KMS-11 (cell line): ENCODE results near the gene KRT6A.

Experiments used
- H2AFZ ChIP-seq: fragments of 200-600 bp; sonication (generic); 2 replicates; pipeline ENCODE4 v1.6.1; 2016; ENCODE audit warnings: antibody characterized with exemption, mixed run types, low read depth
- H3K27ac ChIP-seq: fragments of 200-600 bp; sonication (generic); 2 replicates; pipeline ENCODE4 v1.6.1; 2016; ENCODE audit warnings: mild to moderate bottlenecking, mixed run types
- H3K27me3 ChIP-seq: fragments of 200-600 bp; sonication (generic); 2 replicates; pipeline ENCODE4 v1.6.1; 2017; ENCODE audit warnings: mild to moderate bottlenecking, low read depth, mixed run types, moderate library complexity; ENCODE audit not compliant: insufficient read depth
- H3K36me3 ChIP-seq: fragments of 200-600 bp; sonication (generic); 2 replicates; pipeline ENCODE4 v1.6.1; 2017; ENCODE audit warnings: mild to moderate bottlenecking, mixed run types; ENCODE audit not compliant: insufficient read depth
- H3K4me1 ChIP-seq: fragments of 200-600 bp; sonication (generic); 2 replicates; pipeline ENCODE4 v1.6.1; 2016; ENCODE audit warnings: mild to moderate bottlenecking, low read depth, mixed run types; ENCODE audit not compliant: poor library complexity, severe bottlenecking
- H3K4me2 ChIP-seq: fragments of 200-600 bp; sonication (generic); 2 replicates; pipeline ENCODE4 v1.7.0; 2016; ENCODE audit warnings: mild to moderate bottlenecking, mixed run types
- H3K4me3 ChIP-seq: fragments of 200-600 bp; sonication (generic); IDR thresholded peaks from 2 replicates; pipeline ENCODE4 v1.6.1; 2017; ENCODE audit warnings: low read depth, low read length, mixed read lengths; ENCODE audit not compliant: insufficient read depth
- H3K79me2 ChIP-seq: fragments of 200-600 bp; sonication (generic); 2 replicates; pipeline ENCODE4 v1.6.1; 2016; ENCODE audit warnings: low read depth, mixed run types; ENCODE audit not compliant: insufficient read depth
- H3K9ac ChIP-seq: fragments of 200-600 bp; sonication (generic); 2 replicates; pipeline ENCODE4 v1.6.1; 2016; ENCODE audit warnings: mild to moderate bottlenecking, mixed run types
- H4K20me1 ChIP-seq: fragments of 200-600 bp; sonication (generic); 2 replicates; pipeline ENCODE4 v1.6.1; 2016; ENCODE audit warnings: mild to moderate bottlenecking, mixed run types; ENCODE audit not compliant: insufficient read depth
- CTCF ChIP-seq: fragments of 200-600 bp; sonication (generic); conservative IDR thresholded peaks from 2 replicates; pipeline ENCODE4 v1.6.1; 2017; ENCODE audit warnings: low read depth, mild to moderate bottlenecking, antibody characterized with exemption, low read length, moderate library complexity, mixed read lengths

The KRT6A gene

GRCh38 chr12:52440821-52441319 lies 52.2 kb downstream of the KRT6A start:
- Histone ChIP-seq H3K27me3 (peaks cover 29% of the 10 kb centered on the region; the same call in 1 of the 2 replicates), H3K36me3 (no peaks in the 10 kb centered on the region), H3K4me1 (no peaks in the 10 kb centered on the region), H3K4me3 (no peak overlapping the region), H4K20me1 (no peaks in the 10 kb centered on the region), H3K79me2 (no peaks in the 10 kb centered on the region), H3K9ac (no peak overlapping the region), H3K4me2 (no peak overlapping the region), H2AFZ (no peak overlapping the region), H3K27ac (no peak overlapping the region)
- TF ChIP-seq CTCF = no peak

GRCh38 chr12:52439845-52440244 lies 53.2 kb downstream of the KRT6A start:
- Histone ChIP-seq H3K4me3 (no peak overlapping the region), H4K20me1 (no peaks in the 10 kb centered on the region), H3K36me3 (no peaks in the 10 kb centered on the region), H3K4me1 (no peaks in the 10 kb centered on the region), H3K27me3 (peaks cover 31% of the 10 kb centered on the region; the same call in 1 of the 2 replicates), H3K79me2 (no peaks in the 10 kb centered on the region), H3K27ac (no peak overlapping the region), H3K4me2 (no peak overlapping the region), H3K9ac (no peak overlapping the region), H2AFZ (no peak overlapping the region)
- TF ChIP-seq CTCF = no peak

GRCh38 chr12:52439420-52439819 lies 53.6 kb downstream of the KRT6A start:
- H3K4me3 ChIP-seq = no peak overlapping the region
- no peak overlapping the region for H3K9ac ChIP-seq
- H3K27me3 ChIP-seq = peaks cover 34% of the 10 kb centered on the region; the same call in 1 of the 2 replicates

GRCh38 chr12:52438305-52439301 lies 54.5 kb downstream of the KRT6A start:
- no peak overlapping the region for H3K9ac ChIP-seq
- no peaks in the 10 kb centered on the region for H4K20me1 ChIP-seq
- no peaks in the 10 kb centered on the region for H3K36me3 ChIP-seq
- no peak overlapping the region for H2AFZ ChIP-seq
- H3K4me3 ChIP-seq = no peak overlapping the region
- no peaks in the 10 kb centered on the region for H3K4me1 ChIP-seq
- no peak for TF ChIP-seq CTCF
- H3K27me3 ChIP-seq = peaks cover 38% of the 10 kb centered on the region; the same call in 1 of the 2 replicates
- no peaks in the 10 kb centered on the region for H3K79me2 ChIP-seq
- H3K27ac ChIP-seq = no peak overlapping the region
- H3K4me2 ChIP-seq = no peak overlapping the region

More at GRCh38 chr12:52439420-52439819, 53.6 kb downstream of the KRT6A start:
- TF ChIP-seq CTCF = no peak
- H3K4me1 ChIP-seq = no peaks in the 10 kb centered on the region
- no peak overlapping the region for H3K27ac ChIP-seq
- no peaks in the 10 kb centered on the region for H3K79me2 ChIP-seq
- no peak overlapping the region for H2AFZ ChIP-seq
- no peak overlapping the region for H3K4me2 ChIP-seq
- H3K36me3 ChIP-seq = no peaks in the 10 kb centered on the region
- no peaks in the 10 kb centered on the region for H4K20me1 ChIP-seq
